ENCODE measurements around the gene BMP2K. TPM values are rescaled to one million over a fixed set of nuclear protein-coding genes. Genes with fewer than 3 reads are reported as not detected.
A peak's percentile ranks its signal among the peaks of the same experiment; 100 is the strongest.

BMP2K gene
- total and polyA plus RNA-seq, 2 of the 8 experiments (the other 6 are each of a cell fraction or from before 2014, with no cell fraction given) = 15.6 to 24.1 TPM

- Histone ChIP-seq H3K79me2 (ENCODE audit: control insufficient read depth in 1 of 2, insufficient read depth in 2 of 2, low read length in 2 of 2) (no peaks in the 10 kb centered on the region), H4K5ac (ENCODE audit: insufficient read length, low read depth, low read length) (no peak overlapping the region), H3K9ac (replicated peaks in 1 of 4; ENCODE audit: extremely low read depth in 1 of 4, low read depth in 3 of 4, low read length in 3 of 4) (no peak overlapping the region), H3K4me2 (ENCODE audit: insufficient read depth in 1 of 2, low read depth in 2 of 2, low read length in 2 of 2) (no peak overlapping the region), H2AK5ac (ENCODE audit: low read depth, low read length) (no peak overlapping the region), H3K23me2 (ENCODE audit: low read depth, low read length) (no peaks in the 10 kb centered on the region), H3K4me1 (replicated peaks in 1 of 4; ENCODE audit: control insufficient read depth in 3 of 4, insufficient read depth in 4 of 4, low read length in 3 of 4) (no peaks in the 10 kb centered on the region), H3K56ac (replicated peaks; ENCODE audit: insufficient read length, low read depth, low read length) (no peak overlapping the region), H3K23ac (ENCODE audit: insufficient read length) (no peak overlapping the region), H3K14ac (ENCODE audit: insufficient read length) (no peak overlapping the region), H2BK5ac (ENCODE audit: low read depth, low read length) (no peak overlapping the region), H4K8ac (ENCODE audit: extremely low read depth, insufficient read depth, low read length) (no peak overlapping the region), H3K27me3 (replicated peaks in 1 of 4; ENCODE audit: control insufficient read depth in 3 of 4, extremely low read depth in 1 of 4, insufficient read depth in 3 of 4, low read length in 3 of 4) (no peaks in the 10 kb centered on the region), H2BK120ac (replicated peaks; ENCODE audit: low read depth, low read length) (no peak overlapping the region), H4K91ac (replicated peaks; ENCODE audit: insufficient read length, low read length) (no peak overlapping the region), H3K4ac (replicated peaks; ENCODE audit: insufficient read length, low read depth, low read length) (no peak overlapping the region), H2BK15ac (ENCODE audit: low read length) (no peak overlapping the region), H3K79me1 (ENCODE audit: low read depth, low read length) (no peaks in the 10 kb centered on the region), H2BK20ac (ENCODE audit: low read length) (no peak overlapping the region), H3K18ac (ENCODE audit: extremely low read depth, low read length) (no peak overlapping the region), H3K27ac (ENCODE audit: low read depth, low read length) (no peak overlapping the region), H3K9me3 (ENCODE audit: insufficient read depth in 2 of 2, low read depth in 1 of 2, low read length in 1 of 2) (no peaks in the 10 kb centered on the region), H3K36me3 (ENCODE audit: control insufficient read depth in 2 of 4, insufficient read depth in 4 of 4, low read length in 3 of 4) (no peaks in the 10 kb centered on the region), H2BK12ac (ENCODE audit: low read depth, low read length) (no peak overlapping the region), H2AFZ (ENCODE audit: low read length) (no peak overlapping the region), H3K4me3 (ENCODE audit: extremely low read depth in 1 of 4, insufficient read depth in 2 of 4, low read depth in 3 of 4, low read length in 4 of 4) (no peak overlapping the region), H4K20me1 (replicated peaks in 1 of 2; ENCODE audit: control insufficient read depth in 1 of 2, insufficient read depth in 2 of 2, low read length in 2 of 2) (no peaks in the 10 kb centered on the region)
- ChIA-PET POLR2A (ENCODE audit: partially characterized antibody) (interaction anchor here (0.7 kb wide), 1 partner anchor 11 kb away, joined by 3 read pairs; no protein-coding TSS in a partner anchor), CTCF (ENCODE audit: partially characterized antibody) (interaction anchor here (0.5 to 2.8 kb wide), 19 partner anchors 10 to 1382 kb away, joined by 3 to 20 read pairs (median 3); partner anchors contain the start of genes CFAP299 and PAQR3)
- FAIRE-seq = peak; percentile 65
- 57% methylated on average over 10 of the region's 11 CpGs; no CpG with 5 or more reads in 1 of the 2 experiments for WGBS, 2 experiments (ENCODE audit: extremely low coverage in 1 of 2, insufficient coverage in 1 of 2, insufficient read length in 1 of 2, insufficient replicate concordance in 2 of 2, low coverage in 1 of 2, low lambda C conversion rate in 2 of 2, missing lambda C conversion rate in 1 of 2)
- peak; percentile 9 to 78 (median 69) for TF ChIP-seq CTCF (IDR thresholded peaks at IDR 0.05; ENCODE audit: control extremely low read depth in 1 of 3, insufficient read depth in 1 of 3, low read depth in 1 of 3, low read length in 3 of 3)
- peak; percentile 85 to 86 for TF ChIP-seq RAD21 (IDR thresholded peaks at IDR 0.05 in 1 of 2, conservative IDR thresholded peaks at IDR 0.05 in 1 of 2; ENCODE audit: low read depth in 2 of 2, low read length in 2 of 2)
- TF ChIP-seq TAF7 (optimal IDR thresholded peaks at IDR 0.05; ENCODE audit: borderline replicate concordance, low read depth, low read length) = no peak
- DNase-seq (ENCODE audit: low read depth in 1 of 2, low spot score in 2 of 2) = no peak
These were observed 177.9 kb downstream of the BMP2K start for GRCh38 chr4:78953769-78954666.
